Measurements from ENCODE around the gene SRBD1.

Gene SRBD1

GRCh38 chr2:45533771-45534170 lies 77.3 kb downstream of the SRBD1 start:
- peak; percentile 18 for DNase-seq (ENCODE audit: low read depth)
- no peak for TF ChIP-seq CTCF (conservative IDR thresholded peaks at IDR 0.05; ENCODE audit: low read depth, low read length)
- no peak overlapping the region for H3K4me3 ChIP-seq (ENCODE audit: low read depth, low read length)

GRCh38 chr2:45532181-45532580 lies 78.9 kb downstream of the SRBD1 start:
- no peak for DNase-seq (ENCODE audit: low read depth)
- H3K4me3 ChIP-seq (ENCODE audit: low read depth, low read length) = no peak overlapping the region
- no peak for TF ChIP-seq CTCF (conservative IDR thresholded peaks at IDR 0.05; ENCODE audit: low read depth, low read length)

GRCh38 chr2:45524016-45524415 lies 87.1 kb downstream of the SRBD1 start:
- no peak overlapping the region for H3K4me3 ChIP-seq (ENCODE audit: low read depth, low read length)
- DNase-seq (ENCODE audit: low read depth) = no peak
- TF ChIP-seq CTCF (conservative IDR thresholded peaks at IDR 0.05; ENCODE audit: low read depth, low read length) = no peak

- TF ChIP-seq CTCF (conservative IDR thresholded peaks at IDR 0.05; ENCODE audit: low read depth, low read length) = no peak
- DNase-seq (ENCODE audit: low read depth) = no peak
- no peak overlapping the region for H3K4me3 ChIP-seq (ENCODE audit: low read depth, low read length)
These were observed 92.5 kb downstream of the SRBD1 start for GRCh38 chr2:45518546-45518945.

GRCh38 chr2:45510701-45511420 lies 100.2 kb downstream of the SRBD1 start:
- no peak for DNase-seq (ENCODE audit: low read depth)
- no peak for TF ChIP-seq CTCF (conservative IDR thresholded peaks at IDR 0.05; ENCODE audit: low read depth, low read length)
- H3K4me3 ChIP-seq (ENCODE audit: low read depth, low read length) = no peak overlapping the region

GRCh38 chr2:45506756-45507155 lies 104.3 kb downstream of the SRBD1 start:
- no peak for DNase-seq (ENCODE audit: low read depth)
- TF ChIP-seq CTCF (conservative IDR thresholded peaks at IDR 0.05; ENCODE audit: low read depth, low read length) = no peak
- no peak overlapping the region for H3K4me3 ChIP-seq (ENCODE audit: low read depth, low read length)

- no peak for DNase-seq (ENCODE audit: low read depth)
- no peak overlapping the region for H3K4me3 ChIP-seq (ENCODE audit: low read depth, low read length)
These were observed 105.9 kb downstream of the SRBD1 start for GRCh38 chr2:45505138-45505537.

More at GRCh38 chr2:45505138-45505537, 105.9 kb downstream of the SRBD1 start:
- no peak for TF ChIP-seq CTCF (conservative IDR thresholded peaks at IDR 0.05; ENCODE audit: low read depth, low read length)
